Measurements from ENCODE around the gene GOLPH3.

- TF ChIP-seq ZBTB7A (IDR thresholded peaks at IDR 0.05; ENCODE audit: low read depth) (no peak), CREB1 (IDR thresholded peaks at IDR 0.05; ENCODE audit: low read depth) (no peak), MAX (IDR thresholded peaks at IDR 0.05) (no peak), REST (IDR thresholded peaks at IDR 0.05; ENCODE audit: low read depth) (no peak), FOXM1 (IDR thresholded peaks at IDR 0.05; ENCODE audit: borderline replicate concordance, low read depth) (no peak), USF1 (IDR thresholded peaks at IDR 0.05) (no peak), EGR1 (IDR thresholded peaks at IDR 0.05) (no peak), RAD21 (IDR thresholded peaks at IDR 0.05; ENCODE audit: low read depth) (no peak), TEAD4 (IDR thresholded peaks at IDR 0.05) (no peak), TAF1 (IDR thresholded peaks at IDR 0.05; ENCODE audit: low read depth) (no peak)
Observed at GRCh38 chr5:32206509-32207354, 32.6 kb upstream of the GOLPH3 start.

Data from Ishikawa (cell line).